Measurements from ENCODE around the gene ST8SIA1.
A peak's percentile ranks its signal among the peaks of the same experiment; 100 is the strongest.
"Not testable (repeated sequence)": the region's sequence is repeated elsewhere in the genome, so short reads cannot be mapped to it uniquely, and the experiment has no call there.

ST8SIA1 gene, protein sequence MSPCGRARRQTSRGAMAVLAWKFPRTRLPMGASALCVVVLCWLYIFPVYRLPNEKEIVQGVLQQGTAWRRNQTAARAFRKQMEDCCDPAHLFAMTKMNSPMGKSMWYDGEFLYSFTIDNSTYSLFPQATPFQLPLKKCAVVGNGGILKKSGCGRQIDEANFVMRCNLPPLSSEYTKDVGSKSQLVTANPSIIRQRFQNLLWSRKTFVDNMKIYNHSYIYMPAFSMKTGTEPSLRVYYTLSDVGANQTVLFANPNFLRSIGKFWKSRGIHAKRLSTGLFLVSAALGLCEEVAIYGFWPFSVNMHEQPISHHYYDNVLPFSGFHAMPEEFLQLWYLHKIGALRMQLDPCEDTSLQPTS

DNA sequence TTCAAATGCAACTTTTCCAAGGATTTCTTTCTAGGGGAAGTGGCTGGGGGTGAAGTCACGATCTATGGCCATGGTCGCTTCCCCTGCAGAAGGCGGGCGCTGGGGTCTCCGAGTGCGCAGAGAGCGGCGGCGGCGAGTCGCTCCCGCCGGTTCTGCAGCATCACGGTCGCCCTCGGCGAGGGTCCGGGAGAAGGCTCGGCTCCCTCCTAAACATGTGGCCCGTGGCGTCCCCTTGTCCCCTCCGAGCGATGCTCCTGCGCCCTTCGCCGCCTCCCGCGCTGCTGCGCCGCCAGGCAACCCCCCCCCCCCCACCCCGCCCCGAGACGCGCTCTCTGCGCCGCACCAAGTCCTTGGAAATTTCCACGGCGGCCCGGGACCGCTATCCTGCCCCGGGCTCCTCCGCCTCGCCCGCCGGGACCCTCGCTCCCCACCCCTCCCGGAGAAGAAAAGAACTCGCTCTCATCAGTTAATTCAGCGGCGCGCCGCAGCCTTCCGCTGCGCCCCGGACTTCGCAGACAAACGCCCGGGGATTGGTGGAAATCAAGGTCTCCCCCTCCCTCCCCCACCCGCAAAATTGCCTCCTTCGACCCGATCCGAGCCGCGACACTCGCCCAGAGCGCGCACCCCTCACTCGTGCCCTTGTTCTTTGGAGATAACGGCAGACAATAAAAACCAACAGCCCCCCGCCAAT is at the start of gene ST8SIA1:
TSS of gene ST8SIA1 (minus strand) at position 298 of the 691 bp plus-strand sequence. CDS start 475 bp downstream, outside the sequence.
- DNase-seq = peak; percentile 56 to 57

DNA sequence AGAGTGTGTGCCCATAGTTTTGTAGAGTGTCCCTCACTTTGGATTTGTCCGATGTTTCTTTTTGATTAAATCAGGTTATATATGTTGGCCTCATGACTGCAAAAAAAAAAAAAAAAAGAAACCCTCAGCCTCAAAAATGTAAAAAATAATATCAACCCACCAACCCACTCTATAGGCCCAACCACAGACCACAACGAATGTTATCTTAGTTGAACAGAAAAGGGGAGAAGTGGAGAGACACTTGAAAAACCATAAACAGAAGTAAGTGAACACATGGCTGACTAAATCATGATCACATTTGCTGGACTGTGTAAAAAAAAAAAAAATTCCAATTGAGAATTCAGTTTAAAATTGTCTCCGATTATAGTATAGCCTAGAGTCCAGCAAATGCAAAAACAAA is 45.5 kb upstream of the ST8SIA1 start:
- DNase-seq = no peak

DNA sequence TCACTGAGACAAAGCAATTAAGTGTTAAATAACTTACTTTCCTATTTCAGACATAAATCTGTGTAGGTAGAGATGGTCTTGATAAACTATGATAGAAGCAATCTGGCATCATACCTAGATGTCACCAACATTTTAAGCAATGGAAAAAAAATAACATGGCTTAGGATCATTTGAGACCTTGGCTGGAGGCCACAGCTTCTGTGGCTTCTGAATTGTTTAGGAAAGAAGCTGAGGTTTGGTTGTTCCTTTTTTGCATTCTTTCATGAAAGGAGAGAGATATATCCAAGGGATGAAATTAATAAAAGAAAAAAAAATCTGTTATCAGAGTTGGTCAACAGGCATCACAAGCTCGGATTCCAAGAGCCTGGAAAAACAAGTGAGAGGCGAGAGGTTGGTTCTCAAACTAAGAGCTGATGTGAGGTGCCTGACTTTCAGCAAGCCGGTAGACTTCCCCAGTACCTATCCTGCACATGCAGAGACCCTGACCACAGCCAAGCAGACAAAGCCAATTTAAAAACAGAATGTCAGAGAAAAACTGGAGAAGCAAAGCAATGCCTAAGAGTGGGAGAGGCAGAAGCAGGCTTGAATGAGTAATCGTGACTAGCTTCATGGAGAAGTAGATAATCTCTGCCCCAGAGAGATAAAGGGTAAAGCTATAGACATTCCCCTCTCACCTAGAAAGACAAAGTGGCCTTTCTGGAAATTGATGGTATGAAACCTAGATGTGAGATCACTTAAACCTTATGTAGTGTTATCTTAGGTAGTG is 43.4 kb upstream of the ST8SIA1 start:
- no peak for DNase-seq

DNA sequence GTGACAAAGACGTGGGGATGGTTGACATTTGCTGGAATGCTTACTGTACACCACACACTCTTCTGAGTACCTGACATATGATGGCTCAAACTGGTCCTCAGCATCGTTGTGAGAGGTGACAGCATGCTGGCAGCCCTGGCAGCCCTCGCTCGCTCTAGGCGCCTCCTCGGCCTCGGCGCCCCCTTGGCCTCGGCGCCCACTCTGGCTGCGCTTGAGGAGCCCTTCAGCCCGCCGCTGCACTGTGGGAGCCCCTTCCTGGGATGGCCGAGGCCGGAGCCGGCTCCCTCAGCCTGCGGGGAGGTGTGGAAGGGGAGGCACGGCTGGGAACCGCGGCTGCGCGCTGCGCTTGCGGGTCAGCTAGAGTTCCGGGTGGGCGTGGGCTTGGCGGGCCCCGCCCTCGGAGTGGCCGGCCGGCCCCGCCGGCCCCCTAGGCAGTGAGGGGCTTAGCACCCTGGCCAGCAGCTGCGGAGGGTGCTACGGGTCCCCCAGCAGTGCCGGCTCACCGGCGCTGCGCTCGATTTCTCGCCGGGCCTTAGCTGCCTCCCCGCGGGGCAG is 42.2 kb upstream of the ST8SIA1 start:
- DNase-seq = not testable (repeated sequence)

DNA sequence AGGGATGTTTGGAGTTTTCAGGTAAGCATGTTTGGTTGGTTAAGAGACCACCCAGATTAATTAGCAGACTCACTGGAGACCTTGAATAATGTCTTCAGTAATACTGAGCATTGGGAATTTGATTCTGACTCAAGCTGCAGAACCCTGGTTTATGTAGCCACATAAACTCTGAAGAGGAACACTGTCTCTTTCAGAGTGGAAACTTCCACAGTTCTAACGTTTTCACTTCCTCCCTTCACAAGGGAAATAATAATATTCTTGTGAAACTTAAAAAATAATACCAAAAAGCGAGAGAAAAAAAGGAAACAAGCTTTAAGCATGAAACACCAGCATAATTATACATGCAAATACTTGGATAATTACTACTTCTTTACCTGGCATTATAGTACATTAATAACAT is 40.0 kb upstream of the ST8SIA1 start:
- DNase-seq = no peak

DNA sequence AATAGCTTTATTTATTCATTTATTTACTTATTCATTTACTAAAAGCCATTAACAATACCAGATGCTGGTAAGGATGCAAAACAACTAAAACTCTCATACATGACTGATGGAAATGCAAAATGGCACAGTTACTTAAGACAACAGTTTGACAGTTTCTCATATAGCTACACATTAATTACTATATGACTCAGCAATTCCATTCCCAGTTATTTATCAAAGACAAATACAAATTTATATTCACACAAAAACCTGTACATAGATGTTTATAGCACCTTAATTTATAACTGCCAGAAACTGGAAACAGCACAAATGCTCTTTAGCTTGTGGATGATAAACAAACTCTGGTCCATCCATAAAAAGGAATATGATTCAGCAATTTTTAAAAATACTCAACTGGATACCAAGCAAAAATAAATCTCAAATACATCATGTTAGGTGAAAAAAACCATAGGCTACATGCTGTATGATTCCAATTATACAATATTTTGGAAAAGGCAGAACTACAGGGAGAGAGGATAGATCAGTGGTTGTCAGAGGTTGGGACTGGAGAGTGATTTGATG is 37.9 kb upstream of the ST8SIA1 start:
- DNase-seq = no peak

DNA sequence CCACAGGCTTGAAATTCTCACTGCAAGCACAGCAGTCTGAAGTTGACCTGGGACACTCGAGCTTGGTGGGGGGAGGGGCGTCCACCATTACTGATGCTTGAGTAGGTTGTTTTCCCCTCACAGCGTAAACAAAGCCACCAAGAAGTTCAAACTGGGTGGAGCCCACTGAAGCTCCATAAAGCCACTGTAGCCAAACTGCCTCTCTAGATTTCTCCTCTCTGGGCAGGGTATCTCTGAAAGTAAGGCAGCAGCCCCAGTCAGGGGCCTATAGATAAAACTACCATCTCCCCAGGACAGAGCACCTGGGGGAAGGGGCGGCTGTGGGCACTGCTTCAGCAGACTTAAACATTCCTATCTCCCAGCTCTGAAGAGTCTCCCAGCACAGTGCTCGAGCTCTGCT is 31.7 kb upstream of the ST8SIA1 start:
- DNase-seq = no peak

DNA sequence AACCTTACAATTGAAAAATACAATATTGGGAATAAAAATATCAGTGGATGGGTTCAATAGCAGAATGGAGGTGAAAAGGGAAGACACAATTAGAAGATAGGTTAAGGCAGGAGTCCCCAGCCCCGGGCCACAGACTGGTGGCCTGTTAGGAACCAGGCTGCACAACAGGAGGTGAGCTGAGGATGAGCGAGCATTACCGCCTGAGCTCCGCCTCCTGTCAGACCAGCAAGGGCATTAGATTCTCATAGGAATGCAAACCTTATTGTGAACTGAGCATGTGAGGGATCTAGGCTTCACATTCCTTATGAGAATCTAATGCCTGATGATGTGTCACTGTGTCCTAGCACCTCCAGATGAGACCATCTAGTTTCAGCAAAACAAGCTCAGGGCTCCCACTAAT is 27.3 kb upstream of the ST8SIA1 start:
- DNase-seq = no peak

DNA sequence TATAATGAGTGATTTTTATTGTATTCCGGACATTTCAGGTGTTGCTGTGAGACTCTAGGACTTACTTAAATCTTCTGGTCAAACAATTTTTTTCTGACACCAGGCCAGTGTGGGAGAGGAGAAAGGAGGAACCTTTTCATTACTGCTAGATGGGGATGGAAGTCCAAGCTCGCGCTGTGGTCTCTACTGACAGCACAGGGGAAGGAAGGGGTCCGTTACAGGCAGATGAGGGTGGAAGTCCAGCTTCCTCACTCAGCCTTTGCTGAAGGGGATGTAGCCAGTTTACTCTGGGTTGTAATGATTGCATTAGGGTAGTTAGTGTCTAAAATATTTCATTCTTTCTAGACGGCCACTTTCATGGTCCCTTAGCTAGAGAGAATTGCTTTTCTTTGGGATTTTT is 26.3 kb upstream of the ST8SIA1 start:
- DNase-seq = no peak

DNA sequence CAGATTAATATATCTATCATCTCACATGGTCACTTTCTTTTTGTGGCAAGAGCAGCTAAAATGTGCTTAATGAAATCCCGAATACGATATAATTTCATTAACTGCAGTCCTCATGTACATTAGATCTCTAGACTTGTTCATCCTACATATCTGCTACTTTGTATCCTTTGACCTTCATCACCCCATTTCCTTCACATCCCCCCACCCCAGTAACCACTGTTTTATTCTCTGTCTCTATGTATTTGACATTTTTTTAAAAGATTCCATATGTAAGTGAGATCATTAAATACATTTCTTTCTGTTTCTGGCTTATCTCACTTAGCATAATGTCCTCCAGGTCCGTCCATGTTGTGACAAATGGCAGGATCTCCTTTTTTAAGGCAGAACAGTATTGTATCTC is 23.0 kb upstream of the ST8SIA1 start:
- no peak for DNase-seq

DNA sequence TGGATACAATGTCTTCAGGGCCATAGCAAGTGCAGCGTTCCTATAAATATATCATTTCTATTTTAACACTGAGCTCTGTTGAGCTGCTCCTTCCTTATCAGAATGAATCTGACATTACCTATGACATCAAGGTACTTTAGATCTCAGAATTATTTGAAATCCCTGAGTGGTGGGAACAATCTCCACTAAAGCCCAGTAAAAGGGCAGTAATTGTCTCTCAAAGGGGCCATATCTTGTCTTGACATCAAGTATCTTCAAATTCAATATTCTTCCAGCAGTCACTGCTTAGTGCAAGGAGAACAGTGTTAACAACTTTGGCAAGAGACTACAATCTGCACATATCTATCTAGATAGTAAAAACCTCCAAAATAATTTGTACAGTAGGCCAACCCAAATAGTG is 21.7 kb upstream of the ST8SIA1 start:
- DNase-seq = no peak

DNA sequence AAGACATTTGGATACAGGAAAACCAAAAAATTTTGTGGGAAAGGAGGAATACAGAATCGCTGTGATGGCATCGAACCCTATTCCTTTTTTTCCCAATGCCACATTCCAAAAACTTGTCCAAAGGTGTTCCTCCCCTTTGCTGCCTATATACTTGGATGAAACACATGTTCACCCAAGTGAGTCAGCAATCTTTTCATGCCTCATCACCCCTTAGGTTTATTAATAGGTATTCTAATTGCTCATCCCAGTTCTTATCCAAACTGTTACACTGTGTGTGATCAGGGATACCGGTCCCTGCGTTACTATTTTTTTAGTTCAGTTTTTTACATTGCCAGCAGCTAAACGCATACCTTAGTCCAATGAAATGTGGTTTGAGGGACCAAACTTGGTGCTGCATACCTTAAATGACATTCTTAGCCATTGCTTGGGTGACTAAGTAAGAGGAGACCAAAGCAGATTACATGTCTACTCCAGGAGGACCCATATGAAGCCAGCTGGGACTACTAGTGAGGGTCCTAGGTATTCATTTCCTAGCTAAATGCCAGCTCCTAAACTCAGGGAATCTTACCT is 20.6 kb upstream of the ST8SIA1 start:
- DNase-seq = no peak

DNA sequence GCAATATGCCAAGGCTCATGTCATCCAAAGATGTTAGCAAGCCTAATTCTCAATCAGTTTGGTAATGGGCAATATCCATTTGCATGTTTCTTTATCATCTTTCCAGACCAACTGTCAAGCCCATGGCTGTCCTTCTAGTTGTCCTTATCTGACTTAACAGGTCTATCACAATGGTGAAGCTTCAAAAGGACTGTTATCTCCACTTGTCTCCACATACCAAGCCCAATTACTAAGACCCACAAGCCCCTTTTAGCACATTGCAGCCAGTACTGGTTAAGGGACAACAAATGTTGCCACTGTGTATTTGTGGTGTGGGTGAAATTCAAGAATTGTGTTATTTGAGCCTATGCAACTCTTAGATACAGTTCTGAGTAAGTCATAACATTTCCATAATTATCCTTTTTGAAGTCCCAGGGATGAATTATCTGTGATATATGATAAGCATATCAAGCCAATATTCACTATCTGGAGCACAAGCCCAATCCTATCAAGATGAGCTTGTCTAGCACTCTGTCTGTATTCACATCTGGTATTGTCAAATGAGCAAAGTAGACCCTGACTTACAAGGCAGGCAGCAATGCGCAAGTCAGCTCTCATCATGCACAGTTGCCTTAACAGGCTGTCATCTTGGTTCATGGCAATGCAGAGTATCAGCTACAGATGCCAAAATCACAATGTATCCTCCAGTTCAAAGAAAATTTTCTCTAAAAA is 19.3 kb upstream of the ST8SIA1 start:
- DNase-seq = no peak

DNA sequence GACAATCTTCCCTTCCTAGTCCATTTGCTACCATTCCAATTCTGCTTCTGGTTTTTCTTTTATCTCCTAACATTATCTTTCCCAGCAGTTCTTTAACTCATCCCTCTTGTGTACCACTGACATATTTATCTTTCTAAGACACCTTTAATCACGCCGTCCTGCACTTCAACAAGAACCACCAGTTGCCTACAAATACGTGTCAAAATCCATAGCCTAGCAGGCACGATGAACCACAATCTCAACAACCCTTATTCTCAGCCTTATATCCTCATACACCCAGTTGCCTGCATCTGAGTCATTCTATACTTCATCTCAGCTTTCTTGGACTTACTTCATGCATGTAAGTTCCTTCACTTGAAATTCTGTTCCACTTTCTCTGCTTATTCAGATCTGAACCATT is 16.4 kb upstream of the ST8SIA1 start:
- no peak for DNase-seq

DNA sequence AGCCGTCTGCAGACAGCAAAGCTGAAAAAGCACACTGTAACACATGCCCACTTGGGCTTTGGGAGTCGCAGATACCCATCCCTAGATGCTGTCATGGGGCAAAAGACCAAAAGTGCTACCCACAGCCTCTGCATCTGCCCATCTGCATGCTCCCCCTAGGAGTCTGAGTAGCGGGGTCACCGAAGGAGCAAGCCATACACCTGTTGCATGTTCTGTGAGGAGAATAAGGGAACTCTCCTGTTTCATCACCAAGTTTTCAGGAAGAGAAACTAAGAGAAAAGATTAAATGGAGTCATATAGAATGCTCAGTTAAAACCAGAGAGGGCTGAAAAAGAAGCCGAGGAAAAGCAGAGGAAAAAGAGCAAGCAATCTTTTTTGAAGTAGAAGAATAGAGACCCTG is 13.7 kb upstream of the ST8SIA1 start:
- DNase-seq = no peak

DNA sequence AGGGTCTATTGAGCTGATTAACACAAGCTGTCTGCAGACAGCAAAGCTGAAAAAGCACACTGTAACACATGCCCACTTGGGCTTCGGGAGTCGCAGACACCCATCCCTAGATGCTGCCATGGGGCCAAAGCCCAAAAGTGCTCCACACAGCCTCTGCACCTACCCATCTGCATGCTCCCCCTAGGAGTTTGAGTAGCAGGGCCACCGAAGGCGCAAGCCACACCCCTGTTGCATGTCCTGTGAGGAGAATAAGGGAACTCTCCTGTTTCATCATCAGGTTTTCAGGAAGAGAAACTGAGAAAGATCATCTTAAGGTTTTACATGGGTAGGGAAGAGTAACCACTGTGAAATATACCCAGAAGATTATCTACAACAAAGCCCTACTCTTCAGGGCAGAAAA is 5.6 kb upstream of the ST8SIA1 start:
- no peak for DNase-seq

DNA sequence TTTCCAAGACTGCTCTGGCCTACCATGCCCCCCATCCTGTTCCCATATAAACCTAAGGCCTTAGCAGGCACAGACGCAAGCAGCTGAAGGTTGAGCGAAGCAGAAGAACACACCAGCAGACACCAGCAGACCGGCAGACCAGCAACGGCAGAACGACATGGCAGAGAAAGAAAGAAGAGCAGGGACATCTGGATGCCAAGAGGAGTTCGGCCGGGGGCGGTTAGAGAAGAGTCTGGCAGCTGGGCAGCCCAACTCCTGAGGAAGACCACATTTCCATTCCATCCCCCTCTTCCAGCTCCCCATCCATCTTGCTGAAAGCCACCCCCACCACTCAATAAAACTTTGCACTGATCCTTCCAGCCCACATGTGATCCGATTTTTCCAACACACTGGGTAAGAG is 5.2 kb upstream of the ST8SIA1 start:
- no peak for DNase-seq

DNA sequence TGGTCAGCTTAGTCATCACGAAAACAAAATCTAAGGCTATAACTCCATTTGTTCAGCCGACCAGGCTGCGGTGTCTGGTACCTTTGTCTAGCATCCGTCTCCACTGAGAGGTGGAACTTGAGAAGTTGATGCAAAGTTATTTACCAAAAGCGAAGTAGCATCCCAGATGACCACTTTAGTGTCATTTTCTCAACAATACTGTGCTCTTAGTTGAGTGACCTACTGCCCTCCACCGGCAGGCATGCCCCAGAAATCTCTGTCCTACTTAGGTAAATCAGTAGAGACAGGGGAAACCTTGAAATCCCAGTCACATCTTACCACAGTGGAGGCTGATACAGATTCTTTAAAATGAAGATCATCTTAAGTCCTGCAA is 1.3 kb upstream of the ST8SIA1 start:
- no peak for DNase-seq

DNA sequence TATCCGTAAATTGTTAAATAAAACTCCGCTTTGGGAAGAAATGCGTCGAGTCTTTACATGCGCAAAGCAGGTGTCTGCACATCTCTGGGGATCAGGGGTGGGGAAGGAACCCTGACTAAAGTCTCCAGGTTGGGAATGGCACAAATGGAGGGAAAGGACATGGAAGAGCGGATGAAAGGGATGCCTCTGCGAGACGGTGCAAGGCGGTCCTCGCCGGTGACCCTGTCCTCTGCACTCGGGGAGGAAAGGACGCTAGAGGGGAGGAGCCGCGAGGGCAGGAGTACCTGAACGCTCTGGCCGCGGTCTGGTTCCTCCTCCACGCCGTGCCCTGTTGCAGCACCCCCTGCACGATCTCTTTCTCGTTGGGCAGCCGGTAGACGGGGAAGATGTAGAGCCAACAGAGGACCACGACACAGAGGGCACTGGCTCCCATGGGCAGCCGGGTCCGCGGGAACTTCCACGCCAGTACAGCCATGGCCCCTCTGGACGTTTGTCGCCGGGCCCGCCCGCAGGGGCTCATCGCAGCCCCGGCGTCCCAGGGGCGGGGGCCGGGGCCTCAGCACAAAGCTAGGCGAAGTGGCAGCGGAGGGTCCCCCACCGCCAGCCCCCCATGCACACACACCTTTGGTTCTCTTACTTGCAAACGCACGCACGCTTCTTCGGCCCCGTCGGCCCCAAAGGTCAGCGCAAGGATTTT is 646 bp downstream of the ST8SIA1 start:
- DNase-seq = no peak

DNA sequence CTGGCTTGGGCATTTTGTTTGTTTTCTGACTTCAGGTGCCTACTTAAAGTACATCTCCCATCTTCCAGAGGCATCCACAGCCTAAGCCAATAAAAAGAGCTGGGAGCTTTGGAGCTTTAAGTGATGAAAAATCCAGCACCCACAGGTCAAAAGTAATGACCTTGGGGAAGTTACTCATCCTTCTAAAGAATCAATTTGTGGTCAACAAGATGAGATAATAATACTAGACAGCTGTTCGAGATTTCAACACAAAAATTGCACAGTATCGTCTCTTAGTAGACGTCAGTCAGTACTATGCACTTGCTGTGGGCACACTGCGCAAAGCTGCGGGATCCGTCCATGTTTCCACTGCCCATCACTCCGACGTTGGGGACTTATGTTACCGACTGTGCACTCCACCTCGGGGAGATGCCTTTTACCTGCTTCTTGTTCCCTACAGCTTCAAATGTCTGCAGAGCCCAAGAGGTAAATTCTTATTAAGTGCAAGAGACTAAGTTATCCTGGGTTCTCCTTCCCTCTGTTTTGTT is 1.3 kb downstream of the ST8SIA1 start:
- no peak for DNase-seq

DNA sequence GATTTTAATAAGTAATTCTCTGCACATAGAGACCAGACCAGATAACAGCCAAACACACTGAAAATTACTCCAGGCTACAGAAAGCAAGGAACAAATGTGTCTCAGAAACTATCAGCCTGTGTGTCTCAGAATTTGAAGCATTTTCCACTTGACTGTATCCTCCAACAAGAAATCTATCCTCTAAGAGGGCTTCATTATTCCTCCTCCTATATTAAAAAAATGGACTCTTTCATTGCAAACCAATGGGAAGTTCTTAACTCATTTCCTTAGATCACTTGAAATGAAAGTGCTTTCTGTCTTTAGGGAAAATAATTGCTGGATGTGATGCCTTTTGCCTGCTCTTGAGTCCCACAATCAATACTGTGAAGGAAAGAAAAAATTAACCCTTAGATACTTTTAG is 2.3 kb downstream of the ST8SIA1 start:
- DNase-seq = no peak
